ENCODE measurements around the gene MPHOSPH9.

GRCh38 chr12:123142518-123142840 is 90.5 kb downstream of the MPHOSPH9 start:
- TF ChIP-seq EP300 (IDR thresholded peaks at IDR 0.05), result no peak
- no peak for TF ChIP-seq POLR2AphosphoS5 (IDR thresholded peaks at IDR 0.05)

Data from gastroesophageal sphincter (tissue), 2 donors.